GM18873 (cell line): ENCODE measurements around the gene APBB2.

Source experiments
- ATAC-seq: cut with Tn5 transposase; IDR thresholded peaks from one replicate; pipeline ENCODE4 v1.9.1; 2021; ENCODE audit warnings: mild to moderate bottlenecking, moderate library complexity, moderate number of reproducible peaks; ENCODE audit not compliant: unreplicated experiment, low FRiP score

APBB2 gene

GRCh38 chr4:40881851-40882250, 332.5 kb downstream of the APBB2 start:
- no peak for ATAC-seq

GRCh38 chr4:40881096-40881495, 333.2 kb downstream of the APBB2 start:
- ATAC-seq = no peak

- ATAC-seq = no peak
Measured at GRCh38 chr4:40878548-40879055, 335.7 kb downstream of the APBB2 start.

- ATAC-seq = no peak
Measured at GRCh38 chr4:40877081-40877480, 337.3 kb downstream of the APBB2 start.

- no peak for ATAC-seq
Measured at GRCh38 chr4:40875507-40876150, 338.7 kb downstream of the APBB2 start.

GRCh38 chr4:40874901-40875300, 339.4 kb downstream of the APBB2 start:
- no peak for ATAC-seq

GRCh38 chr4:40874331-40874730, 340.0 kb downstream of the APBB2 start:
- ATAC-seq = no peak

- no peak for ATAC-seq
Measured at GRCh38 chr4:40871695-40872250, 342.6 kb downstream of the APBB2 start.

- ATAC-seq = no peak
Measured at GRCh38 chr4:40870150-40870549, 344.2 kb downstream of the APBB2 start.

GRCh38 chr4:40865696-40866095, 348.6 kb downstream of the APBB2 start:
- no peak for ATAC-seq

GRCh38 chr4:40864531-40864930, 349.8 kb downstream of the APBB2 start:
- no peak for ATAC-seq

GRCh38 chr4:40858962-40859361, 355.4 kb downstream of the APBB2 start:
- ATAC-seq = no peak

- no peak for ATAC-seq
Measured at GRCh38 chr4:40857956-40858355, 356.4 kb downstream of the APBB2 start.

- ATAC-seq = no peak
Measured at GRCh38 chr4:40856840-40857362, 357.4 kb downstream of the APBB2 start.

GRCh38 chr4:40856277-40856839, 358.0 kb downstream of the APBB2 start:
- no peak for ATAC-seq

GRCh38 chr4:40850496-40850895, 363.8 kb downstream of the APBB2 start:
- ATAC-seq = no peak

- ATAC-seq = no peak
Measured at GRCh38 chr4:40848940-40849339, 365.4 kb downstream of the APBB2 start.

- ATAC-seq = no peak
Measured at GRCh38 chr4:40848251-40848650, 366.1 kb downstream of the APBB2 start.

GRCh38 chr4:40846532-40846931, 367.8 kb downstream of the APBB2 start:
- no peak for ATAC-seq

- no peak for ATAC-seq
Measured at GRCh38 chr4:40845154-40845835, 369.0 kb downstream of the APBB2 start.

- ATAC-seq = no peak
Measured at GRCh38 chr4:40844261-40844660, 370.1 kb downstream of the APBB2 start.
